Parathyroid adenoma (tissue), 2 donors: ENCODE results near the gene HS6ST3.

Experiments
- H2AFZ ChIP-seq: fragments of 300-600 bp; sonication (generic); one replicate; pipeline ENCODE4 v1.7.0; 2017; ENCODE audit warnings: antibody characterized with exemption, mild to moderate bottlenecking
- H3K27ac ChIP-seq: fragments of 300-600 bp; sonication (generic); one replicate; pipeline ENCODE4 v1.7.0; 2017
- H3K27me3 ChIP-seq: fragments of 300-600 bp; sonication (generic); one replicate; pipeline ENCODE4 v1.7.0; 2017; ENCODE audit warnings: low read length; ENCODE audit not compliant: control insufficient read depth, insufficient read depth
- H3K36me3 ChIP-seq: fragments of 300-600 bp; sonication (generic); one replicate; pipeline ENCODE4 v1.7.0; 2017; ENCODE audit warnings: low read length; ENCODE audit not compliant: control insufficient read depth, insufficient read depth
- H3K4me1 ChIP-seq: fragments of 300-600 bp; sonication (generic); one replicate; pipeline ENCODE4 v1.7.0; 2017; ENCODE audit warnings: control low read depth
- H3K4me2 ChIP-seq: fragments of 300-600 bp; sonication (generic); one replicate; pipeline ENCODE4 v1.7.0; 2017; ENCODE audit warnings: low read length
- H3K4me3 ChIP-seq: fragments of 300-600 bp; sonication (generic); one replicate; pipeline ENCODE4 v1.7.0; 2017; ENCODE audit warnings: low read depth, low read length
- H3K79me2 ChIP-seq: fragments of 300-600 bp; sonication (generic); one replicate; pipeline ENCODE4 v1.7.0; 2017; ENCODE audit warnings: control low read depth
- H3K9ac ChIP-seq: fragments of 300-600 bp; sonication (generic); one replicate; pipeline ENCODE4 v1.7.0; 2017; ENCODE audit warnings: mild to moderate bottlenecking
- H3K9me3 ChIP-seq: fragments of 300-600 bp; sonication (generic); one replicate; pipeline ENCODE4 v1.7.0; 2017; ENCODE audit warnings: low read length; ENCODE audit not compliant: control insufficient read depth
- CTCF ChIP-seq: fragments of 300-600 bp; sonication (generic); IDR thresholded peaks from one replicate; pipeline ENCODE4 v1.7.0; 2017; ENCODE audit warnings: antibody characterized with exemption, mild to moderate bottlenecking
- donor health status: primary hyperparathyroidism.

HS6ST3 gene

DNA sequence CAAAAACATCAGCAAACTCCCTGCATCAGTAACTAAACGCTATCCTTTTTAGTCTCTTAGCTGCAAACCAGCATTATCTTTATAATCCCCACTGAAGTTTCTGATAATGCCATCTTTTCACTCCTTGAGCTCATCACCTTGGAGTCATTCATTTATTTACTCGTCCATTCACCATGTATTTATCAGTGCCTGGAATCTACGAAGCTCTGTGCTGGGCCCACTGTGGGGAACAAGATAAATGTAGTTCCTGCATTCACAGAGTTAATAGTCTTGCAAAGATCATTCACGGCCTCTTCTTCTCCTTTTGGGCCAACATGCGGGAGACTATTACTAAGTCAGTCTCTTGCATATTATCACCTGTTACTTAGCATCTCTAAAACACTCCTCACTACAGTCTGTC, 89.4 kb downstream of the HS6ST3 start:
- Histone ChIP-seq H3K79me2 (no peaks in the 10 kb centered on the region), H3K27me3 (no peaks in the 10 kb centered on the region), H3K4me2 (no peak overlapping the region), H3K9me3 (no peaks in the 10 kb centered on the region), H3K4me3 (no peak overlapping the region), H3K4me1 (no peaks in the 10 kb centered on the region), H2AFZ (no peak overlapping the region), H3K27ac (no peak overlapping the region), H3K9ac (no peak overlapping the region), H3K36me3 (no peaks in the 10 kb centered on the region)
- TF ChIP-seq CTCF: no peak

- Histone ChIP-seq H3K9ac (no peak overlapping the region), H3K9me3 (no peaks in the 10 kb centered on the region), H3K4me1 (no peaks in the 10 kb centered on the region), H3K27me3 (no peaks in the 10 kb centered on the region), H3K4me2 (no peak overlapping the region), H3K79me2 (no peaks in the 10 kb centered on the region), H2AFZ (no peak overlapping the region), H3K36me3 (no peaks in the 10 kb centered on the region), H3K4me3 (no peak overlapping the region), H3K27ac (no peak overlapping the region)
- no peak for TF ChIP-seq CTCF
Observed at GRCh38 chr13:96181911-96182310, 92.0 kb downstream of the HS6ST3 start.

DNA sequence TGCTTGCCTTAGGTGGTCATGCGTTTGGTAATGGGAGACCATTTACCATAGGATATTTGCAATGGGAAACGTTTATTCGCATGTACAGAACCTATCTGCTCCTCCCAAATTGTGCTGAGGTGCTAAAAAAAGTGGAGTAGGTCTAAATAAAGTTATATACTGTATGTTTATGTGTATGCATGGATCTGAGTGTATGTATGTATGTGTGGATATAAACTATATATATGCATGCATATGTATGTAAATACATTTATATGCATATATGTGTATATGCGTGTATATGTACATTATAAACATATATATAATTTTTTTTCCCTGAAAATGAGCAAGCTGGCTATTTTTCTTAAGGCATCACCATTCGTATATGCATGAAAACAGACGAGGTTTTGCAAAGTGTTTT, 95.9 kb downstream of the HS6ST3 start:
- H3K4me2 ChIP-seq: no peak overlapping the region
- no peak overlapping the region for H3K4me3 ChIP-seq
- H3K36me3 ChIP-seq: no peaks in the 10 kb centered on the region
- H3K9me3 ChIP-seq: no peaks in the 10 kb centered on the region
- H3K4me1 ChIP-seq: no peaks in the 10 kb centered on the region
- no peak overlapping the region for H2AFZ ChIP-seq
- H3K9ac ChIP-seq: no peak overlapping the region
- no peak overlapping the region for H3K27ac ChIP-seq
- no peaks in the 10 kb centered on the region for H3K79me2 ChIP-seq
- H3K27me3 ChIP-seq: no peaks in the 10 kb centered on the region
- no peak for TF ChIP-seq CTCF

DNA sequence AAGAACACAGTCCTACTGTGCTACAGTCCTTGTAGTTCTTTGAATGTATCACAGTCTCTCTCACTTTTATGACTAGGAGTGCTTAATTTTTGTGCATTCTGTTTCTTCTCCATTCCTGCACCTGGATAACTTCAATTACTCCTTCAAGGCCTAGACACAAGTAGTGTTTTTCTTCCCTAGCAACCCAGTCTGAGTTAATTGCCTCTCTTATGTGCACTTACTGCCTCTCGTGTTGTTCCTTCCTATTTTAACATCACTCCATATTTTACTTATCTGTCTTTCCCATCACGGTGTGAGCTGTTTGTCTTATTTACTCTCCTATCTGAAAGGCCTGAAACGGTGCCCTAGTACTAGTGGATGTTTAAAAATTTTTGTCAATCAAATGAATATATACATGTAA, 101.5 kb downstream of the HS6ST3 start:
- Histone ChIP-seq H3K4me1 (no peaks in the 10 kb centered on the region), H2AFZ (no peak overlapping the region), H3K9me3 (no peaks in the 10 kb centered on the region), H3K27ac (no peak overlapping the region), H3K79me2 (no peaks in the 10 kb centered on the region), H3K9ac (no peak overlapping the region), H3K36me3 (no peaks in the 10 kb centered on the region), H3K4me2 (no peak overlapping the region), H3K4me3 (no peak overlapping the region), H3K27me3 (no peaks in the 10 kb centered on the region)
- TF ChIP-seq CTCF: no peak

DNA sequence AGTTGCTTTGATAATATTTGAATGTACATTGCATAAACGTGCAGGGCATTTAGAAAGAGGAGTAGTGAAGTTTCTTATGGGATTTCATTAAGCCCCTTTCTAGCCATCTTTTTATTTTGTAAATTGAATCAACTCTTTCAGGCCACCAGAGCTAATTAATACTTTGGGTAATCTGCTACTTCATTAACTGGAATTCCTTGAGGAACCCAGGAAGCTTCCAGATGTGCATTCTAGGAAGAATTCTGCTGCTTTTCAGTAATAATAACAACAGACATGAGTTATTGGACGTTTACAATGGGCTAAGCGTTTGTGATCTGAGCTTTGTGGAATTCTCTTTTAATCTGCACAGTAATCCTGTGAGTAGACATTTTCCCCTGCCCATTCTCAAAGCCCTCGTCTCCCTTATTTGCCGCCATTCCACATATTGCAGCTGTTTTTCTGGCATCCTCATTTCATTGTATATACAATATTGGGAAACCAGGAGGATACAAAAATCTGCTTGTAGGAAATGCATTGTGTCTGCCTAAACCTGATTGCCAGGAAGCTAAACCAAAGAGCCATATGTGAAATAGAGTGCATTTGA, 103.9 kb downstream of the HS6ST3 start:
- Histone ChIP-seq H3K4me1 (no peaks in the 10 kb centered on the region), H2AFZ (no peak overlapping the region), H3K9me3 (no peaks in the 10 kb centered on the region), H3K27me3 (no peaks in the 10 kb centered on the region), H3K27ac (no peak overlapping the region), H3K9ac (no peak overlapping the region), H3K4me3 (no peak overlapping the region), H3K36me3 (no peaks in the 10 kb centered on the region), H3K4me2 (no peak overlapping the region), H3K79me2 (no peaks in the 10 kb centered on the region)
- no peak for TF ChIP-seq CTCF
